MCF 10A (cell line): Measurements from ENCODE around the gene ARHGAP27. TPM values are rescaled to one million over a fixed set of nuclear protein-coding genes. Genes with fewer than 3 reads are reported as not detected.

Experiments used
- BruUV-seq: library from RNA; stranded (reverse); fragments of 400-500 nt; replicated peaks from 2 replicates; lab custom pipeline; 2021; lab: Mats Ljungman, UMichigan
- CTCF ChIA-PET: fragments of 300-600 bp; sonication (Branson Sonifier 250); formaldehyde crosslinking; extraction: SDS; loops from one replicate; lab custom pipeline; 2021; ENCODE audit warnings: antibody characterized with exemption, inconsistent platforms; lab: Yijun Ruan, JAX
- POLR2A ChIA-PET: fragments of 300-600, 350-650 bp; sonication (Branson Sonifier 250); formaldehyde crosslinking; extraction: SDS; loops from one replicate; lab custom pipeline; 2020; ENCODE audit warnings: antibody characterized with exemption, inconsistent platforms; lab: Yijun Ruan, JAX
- DNase-seq: peaks from one replicate; pipeline ENCODE4 v3.0.0-alpha.2; 2018; ENCODE audit not compliant: unreplicated experiment
- H3K27ac Mint-ChIP-seq: one replicate; pipeline ENCODE4 v1.8.0; 2022; ENCODE audit warnings: mild to moderate bottlenecking, low read depth, mixed read lengths; ENCODE audit not compliant: unreplicated experiment
- H3K27me3 Mint-ChIP-seq: one replicate; pipeline ENCODE4 v1.8.0; 2022; ENCODE audit warnings: mixed read lengths; ENCODE audit not compliant: insufficient read depth, unreplicated experiment
- H3K36me3 Mint-ChIP-seq: one replicate; pipeline ENCODE4 v1.8.0; 2022; ENCODE audit warnings: mild to moderate bottlenecking, moderate library complexity, mixed read lengths; ENCODE audit not compliant: insufficient read depth, unreplicated experiment
- H3K4me1 Mint-ChIP-seq: one replicate; pipeline ENCODE4 v1.8.0; 2022; ENCODE audit warnings: mixed read lengths; ENCODE audit not compliant: insufficient read depth, unreplicated experiment
- H3K4me3 Mint-ChIP-seq: one replicate; pipeline ENCODE4 v1.8.0; 2022; ENCODE audit warnings: mild to moderate bottlenecking, moderate library complexity, mixed read lengths; ENCODE audit not compliant: unreplicated experiment
- H3K9me3 Mint-ChIP-seq: one replicate; pipeline ENCODE4 v1.8.0; 2022; ENCODE audit warnings: mixed read lengths; ENCODE audit not compliant: unreplicated experiment
- CTCF ChIP-seq: fragments of 200-600 bp; IDR thresholded peaks from one replicate; pipeline ENCODE4 v1.8.0; 2022; ENCODE audit warnings: antibody characterized with exemption, mild to moderate bottlenecking; ENCODE audit not compliant: unreplicated experiment
- intact Hi-C: fragments of 100-400 bp; cut with micrococcal nuclease; formaldehyde crosslinking; loops from 2 replicates; pipeline ENCODE4 v1.14.1; 2022
- total RNA-seq: library from RNA; stranded (reverse); gene quantifications from 2 replicates; pipeline ENCODE4 v1.2.3, GENCODE V29; 2022

The ARHGAP27 gene
- total RNA-seq, 1 experiment from 2014 or later: 30.5 TPM

GRCh38 chr17:45429339-45430005, 3.2 kb downstream of the ARHGAP27 start:
- no TSS peak for BruUV-seq
- POLR2A ChIA-PET: interaction anchor here (0.6 to 2.7 kb wide), 3 partner anchors 11 to 281 kb away, joined by 3 to 21 read pairs (median 3); partner anchors contain the start of gene HEXIM1
- no peak for TF ChIP-seq CTCF
- CTCF ChIA-PET: interaction anchor here (0.6 kb wide), 1 partner anchor 160 kb away, joined by 3 read pairs; no protein-coding TSS in a partner anchor
- no peak overlapping the region for H3K27ac Mint-ChIP-seq
- no peaks in the 10 kb centered on the region for H3K9me3 Mint-ChIP-seq
- intact Hi-C loops: loop anchor here (2.0 to 5.0 kb wide), 3 partner anchors 155 to 423 kb away; no protein-coding TSS in a partner anchor
- no peak overlapping the region for H3K4me3 Mint-ChIP-seq
- peaks cover 24% of the 10 kb centered on the region for H3K36me3 Mint-ChIP-seq
- no peaks in the 10 kb centered on the region for H3K27me3 Mint-ChIP-seq
- no peak for DNase-seq
- peaks cover 23% of the 10 kb centered on the region for H3K4me1 Mint-ChIP-seq

- no TSS peak for BruUV-seq
- TF ChIP-seq CTCF: no peak
- Mint-ChIP-seq H3K27me3 (no peaks in the 10 kb centered on the region), H3K9me3 (no peaks in the 10 kb centered on the region), H3K27ac (no peak overlapping the region), H3K4me3 (no peak overlapping the region), H3K36me3 (peaks cover 24% of the 10 kb centered on the region), H3K4me1 (peaks cover 28% of the 10 kb centered on the region)
- no peak for DNase-seq
- ChIA-PET CTCF (interaction anchor here (0.6 to 1.9 kb wide), 8 partner anchors 11 to 427 kb away, joined by 3 to 9 read pairs (median 4); no protein-coding TSS in a partner anchor), POLR2A (interaction anchor here (0.6 to 1.6 kb wide), 2 partner anchors 17 to 281 kb away, joined by 3 read pairs; partner anchors contain the start of gene HEXIM1)
- intact Hi-C loops: loop anchor here (2.0 to 5.0 kb wide), 3 partner anchors 156 to 423 kb away; no protein-coding TSS in a partner anchor
Measured at GRCh38 chr17:45428931-45429338, 3.7 kb downstream of the ARHGAP27 start.

GRCh38 chr17:45428050-45428617, 4.5 kb downstream of the ARHGAP27 start:
- H3K27me3 Mint-ChIP-seq: no peaks in the 10 kb centered on the region
- no peaks in the 10 kb centered on the region for H3K9me3 Mint-ChIP-seq
- DNase-seq: peak; percentile 69
- ChIA-PET POLR2A (interaction anchor here (0.6 to 1.6 kb wide), 3 partner anchors 18 to 301 kb away, joined by 3 read pairs; no protein-coding TSS in a partner anchor), CTCF (interaction anchor here (0.6 to 1.9 kb wide), 12 partner anchors 12 to 427 kb away, joined by 3 to 9 read pairs (median 4); no protein-coding TSS in a partner anchor)
- no peak overlapping the region for H3K4me3 Mint-ChIP-seq
- H3K27ac Mint-ChIP-seq: peak overlapping the region; percentile 27
- intact Hi-C loops: loop anchor here (2.0 to 5.0 kb wide), 3 partner anchors 157 to 424 kb away; no protein-coding TSS in a partner anchor
- TF ChIP-seq CTCF: peak; percentile 98
- no TSS peak for BruUV-seq
- H3K4me1 Mint-ChIP-seq: peaks cover 28% of the 10 kb centered on the region
- H3K36me3 Mint-ChIP-seq: peaks cover 30% of the 10 kb centered on the region
